GM18502 (cell line): Measurements from ENCODE around the gene ZNF174.

Experiments
- ATAC-seq: cut with Tn5 transposase; IDR thresholded peaks from one replicate; pipeline ENCODE4 v1.9.1; 2021; ENCODE audit warnings: mild to moderate bottlenecking; ENCODE audit not compliant: unreplicated experiment, poor library complexity

ZNF174 gene

GRCh38 chr16:3439637-3440036, 38.6 kb downstream of the ZNF174 start:
- no peak for ATAC-seq

GRCh38 chr16:3443108-3444031, 42.4 kb downstream of the ZNF174 start, which contains the start of the genes NAA60 and ZNF597:
Gene NAA60, plus strand, starts transcription at chr16:3443680. Its CDS starts 32,548 bp downstream, at chr16:3476228.
Gene ZNF597, minus strand, starts transcription at chr16:3443504. Its CDS starts 351 bp downstream, at chr16:3443153.
- peak; percentile 92 for ATAC-seq

GRCh38 chr16:3444032-3444388, 43.0 kb downstream of the ZNF174 start:
- peak; percentile 36 for ATAC-seq

GRCh38 chr16:3454093-3454492, 53.1 kb downstream of the ZNF174 start:
- ATAC-seq, result no peak

- no peak for ATAC-seq
Observed at GRCh38 chr16:3454631-3455147, 53.7 kb downstream of the ZNF174 start.

- peak; percentile 73 for ATAC-seq
Observed at GRCh38 chr16:3457434-3458252, 56.6 kb downstream of the ZNF174 start.

- ATAC-seq, result peak; percentile 26
Observed at GRCh38 chr16:3458278-3458851, 57.4 kb downstream of the ZNF174 start.

- no peak for ATAC-seq
Observed at GRCh38 chr16:3458852-3459361, 57.9 kb downstream of the ZNF174 start.
